HEK293T (cell line): Measurements from ENCODE around the gene SSR1.

Source experiments
- HDGF ChIP-seq: fragments of 450-650 bp; IDR thresholded peaks from 2 replicates; pipeline ENCODE4 v1.6.1; 2017; ENCODE audit warnings: antibody characterized with exemption, borderline replicate concordance
- SUZ12 ChIP-seq: fragments of 450-650 bp; IDR thresholded peaks from 2 replicates; pipeline ENCODE4 v1.6.1; 2016; ENCODE audit warnings: mild to moderate bottlenecking

DNA sequence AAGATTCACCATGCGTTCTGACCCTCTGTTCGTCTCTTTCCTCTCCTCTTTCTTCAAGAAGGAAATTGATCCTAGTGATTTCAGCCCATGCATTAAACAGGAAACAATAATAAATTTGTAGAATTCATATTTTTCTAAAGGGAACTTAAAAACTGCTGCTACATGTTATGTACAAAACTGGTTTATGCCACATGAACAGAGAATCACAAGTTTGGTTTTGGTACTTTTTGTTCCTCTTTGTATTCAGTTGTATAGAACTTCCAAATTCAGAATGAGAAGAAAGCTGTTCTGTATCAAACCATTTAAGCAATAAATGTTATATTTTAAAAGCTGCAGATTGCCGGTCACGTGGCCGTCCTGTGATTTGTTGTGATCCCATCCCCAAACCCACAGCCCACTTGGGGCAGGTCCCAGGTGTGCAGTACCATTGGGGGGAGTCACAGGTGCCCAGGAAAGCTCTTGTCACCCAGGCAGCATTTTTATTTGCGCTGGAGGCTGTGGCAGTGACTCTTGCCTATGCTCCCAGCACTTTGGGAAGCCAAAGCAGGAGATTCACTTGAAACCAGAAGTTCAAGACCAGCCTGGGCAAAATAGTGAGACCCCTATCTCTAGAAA is 61.2 kb downstream of the SSR1 start:
- TF ChIP-seq SUZ12 (no peak), HDGF (no peak)
